HEK293 (cell line): ENCODE results near the gene CORO2B.

Source experiments
- BCL11A ChIP-seq: fragments of 450-650 bp; formaldehyde crosslinking; IDR thresholded peaks from 2 replicates; pipeline ENCODE4 v1.5.1; 2016; ENCODE audit warnings: low read depth, missing biosample characterization, missing genetic modification characterization
- FEZF1 ChIP-seq: fragments of 450-650 bp; formaldehyde crosslinking; IDR thresholded peaks from 2 replicates; pipeline ENCODE4 v1.5.1; 2016; ENCODE audit warnings: missing biosample characterization, missing genetic modification characterization
- HOXC10 ChIP-seq: sonication (generic); formaldehyde crosslinking; IDR thresholded peaks from 2 replicates; pipeline ENCODE4 v1.8.1; 2023; ENCODE audit warnings: mild to moderate bottlenecking, missing genetic modification reagents
- KLF7 ChIP-seq: fragments of 450-650 bp; formaldehyde crosslinking; IDR thresholded peaks from 2 replicates; pipeline ENCODE4 v1.5.1; 2016; ENCODE audit warnings: missing biosample characterization, missing genetic modification characterization, borderline replicate concordance
- OSR2 ChIP-seq: fragments of 450-650 bp; formaldehyde crosslinking; IDR thresholded peaks from 2 replicates; pipeline ENCODE4 v1.5.1; 2016; ENCODE audit warnings: missing biosample characterization, missing genetic modification characterization
- OVOL3 ChIP-seq: fragments of 450-650 bp; formaldehyde crosslinking; IDR thresholded peaks from 2 replicates; pipeline ENCODE4 v1.5.1; 2016; ENCODE audit warnings: missing biosample characterization, missing genetic modification characterization
- PRDM10 ChIP-seq: fragments of 450-650 bp; formaldehyde crosslinking; IDR thresholded peaks from 2 replicates; pipeline ENCODE4 v1.5.1; 2016; ENCODE audit warnings: missing biosample characterization, missing genetic modification characterization
- PRDM4 ChIP-seq: fragments of 450-650 bp; formaldehyde crosslinking; IDR thresholded peaks from 2 replicates; pipeline ENCODE4 v1.5.1; 2017; ENCODE audit warnings: missing biosample characterization, missing genetic modification characterization
- SETDB1 ChIP-seq: IDR thresholded peaks from one replicate; pipeline ENCODE4 v1.6.1; 2017; ENCODE audit warnings: mild to moderate bottlenecking, low read length, moderate library complexity, mixed read lengths; ENCODE audit not compliant: insufficient read length
- ZBTB17 ChIP-seq: fragments of 450-650 bp; formaldehyde crosslinking; IDR thresholded peaks from 2 replicates; pipeline ENCODE4 v1.5.1; 2016; ENCODE audit warnings: missing biosample characterization, missing genetic modification characterization
- ZBTB49 ChIP-seq: fragments of 450-650 bp; formaldehyde crosslinking; IDR thresholded peaks from 2 replicates; pipeline ENCODE4 v1.5.1; 2016; ENCODE audit warnings: missing biosample characterization, missing genetic modification characterization, low read depth
- ZBTB8A ChIP-seq: fragments of 450-650 bp; formaldehyde crosslinking; IDR thresholded peaks from 2 replicates; pipeline ENCODE4 v1.5.1; 2016; ENCODE audit warnings: missing biosample characterization, missing genetic modification characterization
- ZNF146 ChIP-seq: fragments of 450-650 bp; formaldehyde crosslinking; IDR thresholded peaks from 2 replicates; pipeline ENCODE4 v1.5.1; 2016; ENCODE audit warnings: missing biosample characterization, missing genetic modification characterization
- ZNF148 ChIP-seq: fragments of 450-650 bp; formaldehyde crosslinking; IDR thresholded peaks from 2 replicates; pipeline ENCODE4 v1.5.0; 2017; ENCODE audit warnings: missing biosample characterization, missing genetic modification characterization, borderline replicate concordance
- ZNF18 ChIP-seq: fragments of 450-650 bp; formaldehyde crosslinking; IDR thresholded peaks from 2 replicates; pipeline ENCODE4 v1.5.1; 2016; ENCODE audit warnings: missing biosample characterization, missing genetic modification characterization
- ZNF223 ChIP-seq: fragments of 450-650 bp; formaldehyde crosslinking; IDR thresholded peaks from 2 replicates; pipeline ENCODE4 v1.5.1; 2016; ENCODE audit warnings: missing biosample characterization, missing genetic modification characterization
- ZNF23 ChIP-seq: fragments of 450-650 bp; formaldehyde crosslinking; IDR thresholded peaks from 2 replicates; pipeline ENCODE4 v1.5.1; 2016; ENCODE audit warnings: missing biosample characterization, missing genetic modification characterization, borderline replicate concordance
- ZNF404 ChIP-seq: fragments of 450-650 bp; formaldehyde crosslinking; IDR thresholded peaks from 2 replicates; pipeline ENCODE4 v1.5.1; 2017; ENCODE audit warnings: missing biosample characterization, missing genetic modification characterization
- ZNF416 ChIP-seq: fragments of 450-650 bp; formaldehyde crosslinking; IDR thresholded peaks from 2 replicates; pipeline ENCODE4 v1.5.1; 2016; ENCODE audit warnings: missing biosample characterization, missing genetic modification characterization
- ZNF548 ChIP-seq: fragments of 450-650 bp; formaldehyde crosslinking; IDR thresholded peaks from 2 replicates; pipeline ENCODE4 v1.5.1; 2016; ENCODE audit warnings: missing biosample characterization, missing genetic modification characterization
- ZNF585B ChIP-seq: fragments of 450-650 bp; formaldehyde crosslinking; IDR thresholded peaks from 2 replicates; pipeline ENCODE4 v1.5.1; 2016; ENCODE audit warnings: missing biosample characterization, missing genetic modification characterization
- ZNF654 ChIP-seq: fragments of 450-650 bp; formaldehyde crosslinking; IDR thresholded peaks from 2 replicates; pipeline ENCODE4 v1.5.1; 2016; ENCODE audit warnings: low read depth, missing biosample characterization, missing genetic modification characterization
- ZNF747 ChIP-seq: fragments of 450-650 bp; formaldehyde crosslinking; IDR thresholded peaks from 2 replicates; pipeline ENCODE4 v1.5.1; 2016; ENCODE audit warnings: missing biosample characterization, missing genetic modification characterization
- ZNF768 ChIP-seq: fragments of 450-650 bp; formaldehyde crosslinking; IDR thresholded peaks from 2 replicates; pipeline ENCODE4 v1.5.1; 2018; ENCODE audit warnings: missing biosample characterization, mild to moderate bottlenecking, missing genetic modification characterization
- ZNF777 ChIP-seq: fragments of 450-650 bp; formaldehyde crosslinking; IDR thresholded peaks from 2 replicates; pipeline ENCODE4 v1.5.1; 2017; ENCODE audit warnings: missing biosample characterization, missing genetic modification characterization, borderline replicate concordance
- ZNF792 ChIP-seq: fragments of 450-650 bp; formaldehyde crosslinking; IDR thresholded peaks from 2 replicates; pipeline ENCODE4 v1.5.1; 2016; ENCODE audit warnings: missing biosample characterization, missing genetic modification characterization
- ZNF843 ChIP-seq: fragments of 450-650 bp; formaldehyde crosslinking; IDR thresholded peaks from 2 replicates; pipeline ENCODE4 v1.5.1; 2016; ENCODE audit warnings: missing biosample characterization, missing genetic modification characterization

CORO2B gene

GRCh38 chr15:68578980-68579935 is at the start of gene CORO2B (continued):
- TF ChIP-seq PRDM4 (tag by site-specific recombination) (peak; percentile 40; the same call in 1 of the 2 replicates), ZNF792 (0 out of 2 replicates have a peak, but pooled peaks have one; percentile 22), HOXC10 (CRISPR knock-in tag) (no peak), ZBTB49 (tag by site-specific recombination) (no peak), ZNF404 (tag by site-specific recombination) (no peak), ZNF768 (no peak), ZNF654 (tag by site-specific recombination) (no peak), ZNF416 (tag by site-specific recombination) (no peak), ZNF777 (no peak; the same call in 1 of the 2 replicates), ZNF146 (tag by site-specific recombination) (no peak), ZBTB8A (peak; percentile 88), ZNF223 (tag by site-specific recombination) (no peak), ZNF18 (tag by site-specific recombination) (no peak), ZBTB17 (tag by site-specific recombination) (peak; percentile 97), ZNF23 (tag by site-specific recombination) (no peak), OVOL3 (tag by site-specific recombination) (no peak), BCL11A (tag by site-specific recombination) (no peak), ZNF747 (no peak), PRDM10 (peak; percentile 72), FEZF1 (tag by site-specific recombination) (peak; percentile 56; the same call in 1 of the 2 replicates), ZNF148 (tag by site-specific recombination) (no peak), KLF7 (tag by site-specific recombination) (peak; percentile 97), ZNF585B (tag by site-specific recombination) (no peak), SETDB1 (no peak), ZNF843 (tag by site-specific recombination) (peak; percentile 68; the same call in 1 of the 2 replicates), ZNF548 (0 out of 2 replicates have a peak, but pooled peaks have one; percentile 15), OSR2 (tag by site-specific recombination) (peak; percentile 99)
